ENCODE measurements around the gene EIF2B2.

Gene EIF2B2

GRCh38 chr14:74978416-74978947 is 24.2 kb upstream of the EIF2B2 start:
- no peak for DNase-seq (ENCODE audit: low read depth)
- H3K4me3 ChIP-seq (ENCODE audit: control insufficient read depth, low read depth, low read length), result no peak overlapping the region
- no peak for TF ChIP-seq CTCF (conservative IDR thresholded peaks at IDR 0.05; ENCODE audit: control insufficient read depth, insufficient read depth, low read depth, low read length)

DNA sequence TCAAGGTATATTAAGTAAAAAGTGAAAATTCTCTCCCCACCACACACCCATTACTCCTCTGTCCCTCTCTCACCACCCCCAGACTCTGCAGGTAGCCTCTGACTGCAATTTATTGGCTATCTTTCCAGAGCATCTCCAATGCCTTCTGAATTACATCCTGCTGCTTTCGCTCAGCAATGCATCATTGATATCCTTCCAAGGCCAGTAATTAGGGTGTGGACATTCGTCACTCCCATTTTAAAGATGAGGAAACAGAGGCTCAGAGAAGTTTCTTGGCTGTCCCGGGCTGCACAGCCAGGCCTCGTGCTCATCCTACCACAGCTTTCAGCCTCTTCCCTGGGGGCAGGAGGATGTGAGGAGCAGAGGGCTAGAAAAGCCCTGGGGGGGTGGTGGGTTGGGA is 23.7 kb upstream of the EIF2B2 start:
- no peak for DNase-seq (ENCODE audit: low read depth)
- no peak for TF ChIP-seq CTCF (conservative IDR thresholded peaks at IDR 0.05; ENCODE audit: control insufficient read depth, insufficient read depth, low read depth, low read length)
- H3K4me3 ChIP-seq (ENCODE audit: control insufficient read depth, low read depth, low read length), result no peak overlapping the region

DNA sequence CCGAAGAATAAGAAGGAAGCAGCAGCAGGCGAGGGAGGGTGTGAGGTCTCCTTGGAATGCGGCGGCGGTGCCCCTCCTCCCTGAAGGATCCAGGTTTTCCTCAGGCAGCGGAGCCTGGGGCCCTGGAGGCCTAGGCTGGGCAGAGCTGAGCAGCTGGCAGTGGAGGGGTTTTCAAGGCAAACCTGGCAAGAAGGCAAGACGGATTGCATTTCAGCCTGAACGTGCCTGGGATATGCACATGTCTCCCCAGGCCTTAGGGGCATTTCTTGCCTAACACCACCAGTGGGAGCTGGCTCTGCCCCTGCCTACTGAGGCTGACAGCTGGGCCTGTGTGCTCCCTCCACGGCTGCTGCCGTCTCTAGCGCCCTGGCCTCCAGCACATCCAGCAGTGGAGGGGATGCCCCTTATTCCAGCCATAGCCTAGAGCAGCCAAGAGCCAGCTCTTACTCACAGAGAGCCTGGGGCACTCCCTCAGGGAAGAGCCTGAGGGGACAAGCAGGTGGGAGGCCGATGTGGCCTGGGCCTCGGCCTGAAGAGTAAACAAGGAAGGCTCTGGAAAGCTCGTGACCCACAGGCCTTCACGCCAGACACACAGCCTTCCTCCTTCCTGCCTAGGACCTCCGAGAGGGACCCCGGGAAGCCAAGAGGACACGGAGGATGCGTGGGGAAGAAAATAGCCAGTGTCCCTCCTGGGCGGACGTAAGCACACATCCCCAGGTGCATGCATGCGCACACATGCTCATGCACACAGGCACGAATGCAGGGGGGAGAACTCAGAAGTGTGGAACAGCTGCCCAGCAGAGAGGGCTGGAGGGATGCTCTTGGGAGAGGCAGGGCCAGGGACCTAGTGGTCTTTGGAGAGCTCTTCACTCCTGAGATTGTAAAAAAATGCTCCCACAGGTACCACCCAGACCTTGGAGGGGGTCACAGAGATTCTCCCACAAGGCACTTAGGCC is 23.0 kb upstream of the EIF2B2 start:
- no peak for TF ChIP-seq CTCF (conservative IDR thresholded peaks at IDR 0.05; ENCODE audit: control insufficient read depth, insufficient read depth, low read depth, low read length)
- no peak overlapping the region for H3K4me3 ChIP-seq (ENCODE audit: control insufficient read depth, low read depth, low read length)
- no peak for DNase-seq (ENCODE audit: low read depth)

DNA sequence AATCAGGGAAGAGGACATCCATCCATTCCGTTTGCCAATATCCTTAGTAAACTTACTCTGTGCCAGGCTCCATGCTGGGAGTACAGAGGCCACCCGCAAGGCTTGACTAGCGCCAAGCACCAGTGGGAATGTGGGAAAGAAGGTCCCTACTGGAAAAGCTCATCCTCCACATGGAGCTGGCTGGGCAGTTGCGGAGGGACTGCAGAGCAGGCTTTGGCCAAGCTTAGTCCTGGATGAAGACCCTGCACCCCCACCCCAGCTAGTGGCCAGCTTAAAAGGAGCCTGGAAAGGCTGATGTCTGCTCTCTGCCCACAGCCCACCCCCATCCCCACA is 22.4 kb upstream of the EIF2B2 start:
- no peak for TF ChIP-seq CTCF (conservative IDR thresholded peaks at IDR 0.05; ENCODE audit: control insufficient read depth, insufficient read depth, low read depth, low read length)
- DNase-seq (ENCODE audit: low read depth), result no peak
- no peak overlapping the region for H3K4me3 ChIP-seq (ENCODE audit: control insufficient read depth, low read depth, low read length)

- TF ChIP-seq CTCF (conservative IDR thresholded peaks at IDR 0.05; ENCODE audit: control insufficient read depth, insufficient read depth, low read depth, low read length), result no peak
- no peak overlapping the region for H3K4me3 ChIP-seq (ENCODE audit: control insufficient read depth, low read depth, low read length)
- peak; percentile 22 for DNase-seq (ENCODE audit: low read depth)
These were observed 21.8 kb upstream of the EIF2B2 start for GRCh38 chr14:74980731-74981461.

DNA sequence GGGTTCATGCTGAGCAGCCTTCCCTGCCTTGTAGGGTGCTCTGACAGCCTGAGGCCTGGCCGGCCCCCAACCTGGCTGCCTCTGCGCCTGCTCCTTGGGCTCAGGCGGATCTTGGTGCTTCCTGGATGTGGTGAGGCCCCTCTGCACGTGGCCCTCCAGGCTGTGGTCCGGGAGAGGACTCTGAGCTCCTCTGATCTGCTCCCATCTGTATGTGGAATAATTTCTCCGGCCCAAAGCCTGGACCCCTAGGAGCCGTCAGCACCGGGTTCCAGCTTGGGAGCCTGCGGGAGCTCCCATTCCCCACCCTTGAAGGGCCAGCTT is 21.3 kb upstream of the EIF2B2 start:
- no peak for TF ChIP-seq CTCF (conservative IDR thresholded peaks at IDR 0.05; ENCODE audit: control insufficient read depth, insufficient read depth, low read depth, low read length)
- H3K4me3 ChIP-seq (ENCODE audit: control insufficient read depth, low read depth, low read length), result no peak overlapping the region
- no peak for DNase-seq (ENCODE audit: low read depth)
